G401 (cell line): ENCODE data around the gene C18orf32. TPM values are rescaled to one million over a fixed set of nuclear protein-coding genes. Genes with fewer than 3 reads are reported as not detected.
"Not testable (repeated sequence)": the region's sequence is repeated elsewhere in the genome, so short reads cannot be mapped to it uniquely, and the experiment has no call there.

Experiments used
- DNase-seq: peaks from one replicate; pipeline ENCODE4 v3.0.0-alpha.2; 2015; ENCODE audit warnings: low spot score
- in situ Hi-C: cut with HindIII; loops from 2 replicates; pipeline ENCODE4 v1.10.0; 2016; ENCODE audit warnings: low sequenced_read_pairs, mixed read lengths
- total RNA-seq: library from RNA; depleted of rRNA; stranded (reverse); fragments of >200 nt; shearing (Covaris generic); gene quantifications from 2 replicates; pipeline ENCODE4 v1.2.3, GENCODE V29; 2014; rRNA removed

Gene C18orf32
- total RNA-seq = 43.1 and 44.7 TPM in 2 replicates

DNA sequence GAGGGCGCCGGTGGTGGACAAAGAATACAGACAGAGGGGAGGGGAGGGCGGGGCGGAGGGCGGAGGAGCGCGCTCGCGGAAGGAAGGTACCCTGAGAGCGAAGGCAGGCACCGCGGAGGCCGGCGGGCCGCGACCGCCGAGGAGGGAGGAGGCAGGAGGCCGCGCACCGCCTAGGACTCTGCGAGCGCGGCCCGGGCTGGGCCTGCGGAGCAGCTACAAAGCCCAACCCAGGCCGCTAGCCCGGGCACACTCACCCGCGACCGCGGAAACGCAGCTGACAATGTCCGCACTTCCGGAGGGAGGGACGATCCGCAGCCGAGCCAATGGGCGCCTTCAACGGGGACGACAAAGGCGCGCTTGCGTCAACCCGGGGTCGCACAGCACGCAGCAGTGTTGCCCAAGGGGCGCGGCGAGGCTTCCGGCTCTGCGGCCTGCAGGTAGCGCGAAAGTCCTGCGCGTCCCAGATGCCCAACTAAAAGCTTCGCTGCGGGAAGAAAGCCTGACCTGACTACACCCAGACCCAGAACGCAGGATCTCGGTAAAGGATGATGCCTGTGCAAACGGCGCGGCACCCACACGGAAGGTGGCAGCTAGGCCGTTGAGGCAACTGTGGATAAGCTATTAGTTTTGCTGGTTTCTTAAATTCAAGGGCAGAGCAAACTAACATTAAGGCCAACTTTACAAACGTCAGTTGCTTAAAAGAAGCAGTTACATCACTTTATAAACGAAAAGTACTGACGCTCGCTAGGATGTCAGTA, at the start of gene C18orf32:
Gene C18orf32 (minus strand): TSS at position 282 of the 758 bp plus-strand sequence. CDS start 3,486 bp downstream, outside the sequence.
- DNase-seq = peak; percentile 95
- in situ Hi-C loops = no loop called here

DNA sequence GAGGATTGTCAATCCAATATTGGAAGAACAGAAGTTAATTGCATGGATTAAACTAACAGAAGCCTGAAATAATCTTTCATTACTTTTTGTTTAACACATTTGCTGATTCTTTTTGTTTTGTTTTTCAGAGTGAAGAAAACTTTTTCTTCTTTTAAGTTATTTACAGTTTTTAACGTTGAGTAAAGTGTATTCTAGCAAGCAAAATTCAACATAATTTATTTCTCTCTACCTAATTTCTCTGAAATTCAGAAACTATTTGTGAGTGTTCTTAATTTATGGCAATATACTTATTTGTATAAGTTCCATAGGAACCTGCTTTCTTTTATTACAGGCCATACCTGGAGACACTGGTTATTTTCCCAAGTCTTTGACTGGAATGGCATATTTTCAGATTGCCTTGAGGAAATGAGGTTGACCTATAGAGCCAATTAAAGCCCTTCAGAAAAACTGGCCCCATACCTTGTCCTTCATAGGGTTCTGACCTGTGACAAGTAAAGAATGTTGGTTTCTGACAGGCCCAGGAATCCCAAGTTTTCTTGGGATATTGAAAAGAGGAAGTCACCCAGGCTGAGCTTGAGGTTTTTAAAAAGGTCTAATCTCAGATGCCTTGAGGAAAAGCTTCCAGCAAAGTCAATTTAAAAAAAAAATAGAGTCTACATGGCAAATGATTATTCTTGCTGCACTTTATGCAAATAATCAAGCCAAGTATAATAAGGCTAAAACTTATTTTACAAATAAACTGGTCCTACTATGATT, 48.0 kb upstream of the C18orf32 start:
- in situ Hi-C loops = no loop called here
- no peak for DNase-seq

DNA sequence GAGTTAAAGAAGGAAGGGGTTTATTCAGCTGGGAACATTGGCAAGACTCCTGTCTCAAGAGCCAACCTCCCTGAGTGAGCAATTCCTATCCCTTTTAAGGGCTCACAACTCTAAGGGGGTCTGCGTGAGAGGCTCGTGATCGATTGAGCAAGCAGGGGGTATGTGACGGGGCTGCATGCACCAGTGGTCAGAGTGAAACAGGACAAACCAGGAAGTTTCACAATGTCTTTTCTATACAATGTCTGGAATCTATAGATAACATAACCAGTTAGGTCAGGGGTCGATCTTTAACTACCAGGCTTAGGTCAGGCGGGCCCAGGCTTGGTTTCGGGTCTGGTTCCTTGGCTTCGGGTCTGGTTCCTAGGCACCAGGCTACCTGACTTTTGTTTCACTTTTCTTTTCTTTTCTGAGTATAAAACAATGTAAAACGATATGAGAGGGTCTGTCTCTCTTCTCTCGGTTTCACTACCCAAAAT, 44.7 kb upstream of the C18orf32 start:
- DNase-seq = no peak
- in situ Hi-C loops = no loop called here

DNA sequence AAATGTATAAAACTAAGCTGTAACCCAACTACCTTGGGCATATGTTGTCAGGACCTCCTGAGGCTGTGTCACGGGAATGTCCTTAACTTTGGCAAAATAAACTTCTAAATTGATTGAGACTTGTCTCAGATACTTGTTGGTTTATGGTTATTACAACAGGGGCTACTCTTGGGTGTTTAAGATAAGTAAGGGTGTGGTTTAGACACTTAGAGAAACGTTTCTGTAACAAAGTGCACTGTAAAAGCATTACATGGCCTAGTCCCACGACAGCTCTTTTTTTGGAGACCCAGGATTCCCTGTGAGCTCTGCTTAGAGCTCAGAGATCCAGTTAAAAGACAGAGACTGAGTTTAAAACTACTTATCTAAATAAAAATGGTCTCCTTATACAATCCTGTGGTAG, 42.6 kb upstream of the C18orf32 start:
- in situ Hi-C loops = no loop called here
- DNase-seq = no peak

DNA sequence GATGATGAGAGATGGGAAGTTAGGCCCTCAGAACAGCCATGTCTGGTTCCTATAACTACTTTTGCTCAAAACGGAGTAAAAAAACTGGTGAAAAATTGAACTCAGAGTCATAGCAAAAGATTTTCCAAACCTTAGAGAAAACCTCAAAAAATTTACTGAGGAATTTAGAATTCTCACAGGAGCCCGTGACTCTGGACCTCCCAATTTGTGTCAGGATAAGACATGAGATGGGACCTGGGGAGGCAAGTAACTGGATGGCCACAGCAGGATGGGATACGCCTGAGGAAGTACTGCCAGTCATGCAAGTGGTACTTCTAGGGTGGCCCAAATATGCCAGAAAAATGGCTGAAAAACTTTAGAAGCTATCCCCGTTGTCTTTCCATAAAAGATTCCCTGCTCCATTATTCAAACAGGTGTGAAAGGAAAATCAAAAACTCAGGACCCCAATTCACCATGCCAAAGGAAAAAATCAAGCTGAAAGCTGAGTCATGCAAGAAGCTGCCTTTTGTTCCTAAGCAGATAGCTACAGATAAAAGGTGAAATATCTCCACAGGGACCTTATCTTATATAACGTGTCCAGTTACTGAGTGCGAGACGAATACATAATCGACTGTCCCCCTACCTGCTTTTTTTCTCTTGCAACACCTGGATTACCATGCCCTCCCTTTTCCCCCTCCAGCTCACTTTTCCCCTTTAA, 40.7 kb upstream of the C18orf32 start:
- in situ Hi-C loops = no loop called here
- no peak for DNase-seq

DNA sequence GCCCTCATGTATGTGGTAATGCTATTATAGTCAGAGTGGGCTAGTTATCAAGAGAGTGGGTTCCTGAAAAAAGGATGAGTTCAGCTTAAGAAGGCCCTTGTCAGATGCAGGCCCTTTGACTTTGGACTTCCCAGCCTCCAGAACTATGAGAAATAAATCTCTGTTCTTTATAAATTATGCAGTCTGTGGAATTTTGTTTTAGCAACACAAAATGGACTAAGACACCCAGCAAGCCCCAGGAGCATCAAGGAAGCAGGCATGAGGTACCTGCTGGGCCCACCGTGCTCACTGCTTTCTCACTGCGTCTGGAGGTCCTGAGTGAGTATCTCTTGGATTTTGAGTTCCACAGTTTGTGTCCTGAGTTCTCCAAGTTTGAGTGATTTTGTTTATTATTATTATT, 38.9 kb upstream of the C18orf32 start:
- DNase-seq = no peak

DNA sequence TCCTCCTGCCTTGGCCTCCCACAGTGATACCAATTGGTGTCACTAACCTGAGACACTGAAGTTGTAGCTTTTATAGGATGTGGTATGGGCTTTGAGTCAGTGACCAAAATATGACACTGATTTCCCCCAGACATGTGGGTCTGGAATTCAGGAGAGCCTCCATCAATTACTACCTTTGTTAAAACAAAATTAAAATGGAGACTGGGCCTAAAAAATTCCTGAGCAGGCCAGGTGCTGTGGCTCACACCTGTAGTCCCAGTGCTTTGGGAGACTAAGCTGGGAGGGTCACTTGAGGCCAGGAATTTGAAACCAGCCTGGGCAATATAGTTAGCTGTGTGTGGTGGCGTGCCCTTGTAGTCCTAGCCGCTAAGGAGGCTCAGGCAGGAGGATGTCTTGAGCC, 37.9 kb upstream of the C18orf32 start:
- in situ Hi-C loops = no loop called here
- no peak for DNase-seq

More for the DNA sequence above, 38.9 kb upstream of the C18orf32 start:
- in situ Hi-C loops = no loop called here

DNA sequence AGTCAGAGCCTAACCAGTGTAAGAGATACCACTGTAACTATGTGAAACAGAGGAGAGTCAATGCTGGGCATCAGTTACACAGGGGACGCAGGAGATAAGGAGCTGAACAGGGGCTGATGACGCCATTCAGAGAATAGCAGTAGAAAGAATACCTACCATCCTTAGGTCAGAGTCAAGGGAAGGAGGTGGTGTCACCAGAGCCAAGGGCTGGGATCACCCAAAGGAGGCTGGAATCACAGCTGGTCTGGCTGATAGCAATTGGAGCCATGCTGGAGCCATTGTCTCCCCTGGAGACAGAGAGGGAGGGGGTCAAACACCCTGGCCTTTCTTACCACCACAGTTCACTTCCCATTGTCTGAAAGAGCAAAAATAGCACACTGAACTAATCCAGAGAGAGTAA, 37.3 kb upstream of the C18orf32 start:
- in situ Hi-C loops = no loop called here
- DNase-seq = no peak

DNA sequence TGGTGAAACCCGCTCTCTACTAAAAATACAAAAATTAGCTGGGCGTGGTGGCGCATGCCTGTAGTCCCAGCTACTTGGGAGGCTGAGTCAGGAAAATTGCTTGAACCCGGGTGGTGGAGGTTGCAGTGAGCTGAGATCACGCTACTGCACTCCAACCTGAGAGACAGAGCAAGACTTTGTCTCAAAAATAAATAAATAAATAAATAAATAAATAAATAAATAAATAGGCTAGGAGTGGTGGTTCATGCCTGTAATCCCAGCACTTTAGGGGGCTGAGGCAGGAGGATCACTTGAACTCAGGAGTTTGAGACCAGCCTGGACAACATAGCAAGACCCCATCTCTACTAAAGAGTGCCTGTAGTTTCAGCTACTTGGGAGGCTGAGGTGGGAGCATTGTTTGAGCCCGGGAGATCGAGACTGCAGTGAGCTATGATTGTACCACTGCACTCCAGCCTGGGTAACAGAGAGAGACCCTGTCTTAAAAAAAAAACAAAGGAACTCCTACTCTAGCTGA, 36.6 kb upstream of the C18orf32 start:
- in situ Hi-C loops, DNase-seq: not testable (repeated sequence)

DNA sequence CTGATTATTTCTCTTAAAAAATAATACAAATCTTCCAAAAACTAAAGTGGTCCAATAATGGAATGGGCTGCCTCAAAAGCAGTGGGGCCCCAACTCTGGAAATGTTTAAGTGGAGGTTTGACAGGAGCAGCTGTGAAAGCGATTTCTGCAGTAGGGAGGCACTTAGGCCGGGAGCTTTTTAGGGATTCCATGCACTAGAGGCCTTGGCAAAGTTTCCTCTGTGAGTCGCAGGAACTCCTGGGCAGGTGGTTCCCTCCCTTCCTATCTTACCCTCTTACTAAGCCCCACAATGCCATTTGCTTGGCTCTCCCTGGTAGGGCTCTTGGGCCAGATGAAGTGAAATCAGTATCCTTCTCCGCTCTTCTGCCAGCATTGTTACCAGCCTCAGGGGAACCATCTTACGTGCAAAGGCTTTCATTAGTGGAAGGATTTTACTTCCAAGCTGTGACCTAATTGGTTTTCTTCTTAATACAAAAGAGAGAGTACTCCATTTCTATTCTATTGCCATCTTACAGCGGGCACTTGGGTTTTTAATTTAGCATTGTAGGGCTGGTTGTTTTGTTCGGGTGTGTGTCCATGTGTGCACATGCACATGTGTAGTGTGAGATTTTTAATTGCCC, 34.3 kb upstream of the C18orf32 start:
- DNase-seq = no peak
- in situ Hi-C loops = no loop called here

DNA sequence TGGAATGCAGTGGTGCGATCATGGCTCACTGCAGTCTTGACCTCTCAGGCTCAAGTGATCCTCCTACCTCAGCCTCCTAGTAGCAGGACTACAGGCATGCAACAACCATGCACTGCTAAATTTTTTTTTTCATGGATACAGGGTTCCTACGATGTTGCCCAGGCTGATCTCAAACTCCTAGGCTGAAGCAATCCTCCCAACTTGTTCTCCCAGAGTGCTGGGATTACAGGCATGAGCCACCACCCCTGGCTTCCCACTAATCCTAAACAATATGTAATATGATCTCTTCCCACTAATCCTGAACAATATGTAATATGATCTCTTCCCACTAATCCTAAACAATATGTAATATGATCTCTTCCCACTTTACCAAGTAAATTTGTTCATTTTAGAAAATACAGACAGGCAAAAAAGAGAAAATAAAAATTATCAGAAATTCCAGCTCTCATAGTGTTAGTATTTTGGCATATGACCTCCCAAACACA, 33.7 kb upstream of the C18orf32 start:
- DNase-seq = no peak
- in situ Hi-C loops = no loop called here

DNA sequence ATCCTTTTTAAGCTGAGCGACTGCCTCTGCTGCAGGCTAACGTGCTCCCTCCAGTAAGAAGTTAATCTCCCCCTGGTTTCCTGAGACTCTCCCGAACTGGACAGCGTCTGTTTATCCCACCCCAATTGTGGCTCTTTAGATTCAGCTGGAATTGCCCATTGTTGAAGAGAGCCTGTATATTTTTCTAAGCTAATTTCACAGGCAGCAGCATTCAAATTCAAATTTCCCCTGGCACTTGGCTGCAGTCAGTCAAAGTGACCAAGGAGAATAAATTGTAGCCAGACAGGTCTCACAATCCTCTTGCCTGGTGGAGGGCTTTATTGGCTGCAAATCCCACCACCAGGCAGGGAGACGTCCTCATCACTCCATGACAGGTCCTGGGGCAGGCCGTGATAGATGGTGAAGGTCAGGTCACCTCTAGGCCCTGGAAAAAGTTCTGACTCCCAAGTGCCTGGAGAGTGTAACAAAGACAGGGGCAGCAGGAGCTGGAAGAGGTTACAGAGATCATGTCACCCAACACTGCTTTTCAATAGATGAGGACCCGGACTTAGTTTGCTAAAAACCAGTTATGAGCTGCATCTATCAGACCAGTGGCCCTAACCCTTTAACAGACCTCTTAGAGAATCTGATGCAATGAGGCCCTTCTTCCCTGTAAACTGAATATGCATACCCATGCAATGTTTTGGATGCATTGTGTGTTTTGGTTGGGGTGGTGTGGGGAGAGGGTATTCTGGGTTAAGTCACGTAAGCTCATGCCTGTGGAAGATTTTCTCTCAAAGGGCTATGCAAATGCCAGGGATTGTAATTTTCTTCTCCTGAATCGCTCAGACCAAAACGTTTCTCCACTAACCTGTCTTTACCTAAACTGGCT, 32.3 kb upstream of the C18orf32 start:
- DNase-seq = no peak
- in situ Hi-C loops = no loop called here

DNA sequence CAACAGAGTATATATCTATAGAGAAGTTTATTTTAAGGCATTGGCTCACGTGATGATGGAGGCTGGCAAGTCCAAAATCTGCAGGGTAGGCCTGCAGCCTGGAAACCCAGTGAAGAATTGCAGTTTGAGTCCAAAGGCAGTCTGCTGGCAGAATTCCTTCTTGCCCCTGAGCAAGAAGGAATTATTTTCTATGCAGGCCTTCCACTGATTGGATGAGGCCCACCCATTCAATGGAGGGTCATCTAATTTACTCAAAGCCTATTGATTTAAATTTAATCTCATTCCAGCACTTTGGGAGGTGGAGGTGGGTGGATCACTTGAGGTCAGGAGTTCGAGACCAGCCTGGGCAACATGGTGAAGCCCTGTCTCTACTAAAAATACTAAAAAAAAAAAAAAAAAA, 30.4 kb upstream of the C18orf32 start:
- in situ Hi-C loops = no loop called here

DNA sequence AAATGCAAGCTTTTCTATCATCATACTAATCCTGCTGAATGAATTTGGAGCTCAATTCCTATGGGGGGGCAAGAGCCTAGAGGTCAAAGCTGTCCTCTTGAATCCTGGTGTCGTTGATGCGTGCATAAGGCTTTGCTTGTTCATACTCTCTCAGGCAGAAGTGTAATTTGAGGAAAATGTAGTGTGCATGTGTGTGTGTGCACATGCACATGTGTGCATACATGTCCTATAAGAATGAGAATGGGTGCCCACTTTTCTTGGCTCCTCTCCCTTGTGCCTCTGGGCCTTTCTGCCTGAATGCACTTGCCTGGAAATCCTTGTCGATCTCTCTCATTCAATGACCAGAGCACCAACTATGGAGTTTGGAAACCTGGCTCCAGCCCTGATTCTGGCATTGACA, 28.5 kb upstream of the C18orf32 start:
- in situ Hi-C loops = no loop called here

More for the DNA sequence above, 30.4 kb upstream of the C18orf32 start:
- no peak for DNase-seq

DNA sequence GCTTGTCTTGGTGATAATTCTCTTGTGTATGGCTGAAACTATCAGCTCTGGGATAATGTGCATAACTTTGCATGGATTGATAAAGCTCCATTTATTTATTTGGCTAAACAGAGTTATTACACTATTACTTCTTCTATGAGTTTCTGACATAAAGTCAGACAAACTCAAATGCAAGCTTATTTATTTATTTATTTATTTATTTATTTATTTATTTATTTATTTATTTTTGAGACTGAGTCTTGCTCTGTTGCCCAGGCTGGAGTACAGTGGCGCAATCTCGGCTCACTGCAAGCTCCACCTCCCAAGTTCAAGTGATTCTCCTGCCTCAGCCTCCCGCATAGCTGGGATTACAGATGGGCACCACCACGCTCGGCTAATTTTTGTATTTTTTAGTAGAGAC, 28.0 kb upstream of the C18orf32 start:
- DNase-seq, in situ Hi-C loops: not testable (repeated sequence)

More for the DNA sequence above, 28.5 kb upstream of the C18orf32 start:
- DNase-seq = no peak

DNA sequence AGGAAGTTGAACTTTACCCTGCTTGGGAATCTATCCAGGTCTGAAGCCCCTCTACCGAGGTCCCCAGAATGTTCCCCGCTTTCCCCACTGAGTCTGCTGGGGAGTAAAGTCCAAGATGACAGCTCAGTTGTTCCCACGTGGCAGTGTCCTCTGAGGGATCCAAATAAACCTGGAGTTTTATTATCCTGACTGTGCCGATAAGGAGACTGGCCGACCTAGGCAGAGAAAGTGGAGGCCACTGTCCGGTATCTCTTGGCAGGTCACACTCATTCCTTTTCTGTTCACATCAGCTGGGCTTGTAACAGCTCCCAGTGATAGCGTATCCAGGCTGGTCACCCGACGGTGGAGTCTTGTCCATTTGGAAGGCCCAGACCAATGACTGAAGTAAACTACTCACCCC, 27.5 kb upstream of the C18orf32 start:
- no peak for DNase-seq
- in situ Hi-C loops = no loop called here

DNA sequence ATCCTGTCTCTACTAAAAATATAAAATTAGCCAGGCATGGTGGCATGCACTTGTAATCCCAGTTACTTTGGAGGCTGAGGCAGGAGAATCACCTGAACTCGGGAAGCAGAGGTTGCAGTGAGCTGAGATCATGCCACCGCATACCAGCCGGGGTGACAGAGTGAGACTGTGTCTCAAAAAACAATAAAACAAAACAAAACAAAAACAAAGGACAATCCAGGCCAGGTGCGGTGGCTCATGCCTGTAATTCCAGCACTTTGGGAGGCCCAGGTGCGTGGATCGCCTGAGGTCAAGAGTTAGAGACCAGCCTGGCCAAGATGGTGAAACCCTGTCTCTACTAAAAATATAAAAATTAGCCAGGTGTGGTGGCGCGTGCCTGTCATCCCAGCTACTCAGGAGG, 25.8 kb upstream of the C18orf32 start:
- in situ Hi-C loops = not testable (repeated sequence)

More for the DNA sequence above, 25.8 kb upstream of the C18orf32 start:
- not testable (repeated sequence) for DNase-seq
